Measurements from ENCODE around the gene PCDHB4.
"Not testable (repeated sequence)": the region's sequence is repeated elsewhere in the genome, so short reads cannot be mapped to it uniquely, and the experiment has no call there.

The PCDHB4 gene

GRCh38 chr5:141101059-141101458 is 20.6 kb upstream of the PCDHB4 start:
- Histone ChIP-seq H3K4me2 (ENCODE audit: low read length) (no peak overlapping the region), H3K4me3 (ENCODE audit: low read length) (no peak overlapping the region), H4K20me1 (ENCODE audit: insufficient read depth, low read length) (no peaks in the 10 kb centered on the region), H3K9me3 (ENCODE audit: insufficient read depth, low read length) (no peaks in the 10 kb centered on the region), H3K79me2 (ENCODE audit: low read length) (no peaks in the 10 kb centered on the region), H2AFZ (ENCODE audit: low read depth, low read length) (no peak overlapping the region), H3K27me3 (ENCODE audit: low read depth, low read length) (no peaks in the 10 kb centered on the region), H3K9ac (ENCODE audit: low read length) (no peak overlapping the region), H3K4me1 (ENCODE audit: low read length) (no peaks in the 10 kb centered on the region), H3K27ac (ENCODE audit: low read length) (no peak overlapping the region), H3K36me3 (replicated peaks; ENCODE audit: low read depth, low read length) (no peaks in the 10 kb centered on the region)
- TF ChIP-seq EZH2phosphoT487 (IDR thresholded peaks at IDR 0.05; ENCODE audit: low read depth) (no peak), CTCF (IDR thresholded peaks at IDR 0.05; ENCODE audit: low read depth, low read length) (no peak)

GRCh38 chr5:141102070-141102469 is 19.5 kb upstream of the PCDHB4 start:
- not testable (repeated sequence) for H3K9me3 ChIP-seq (ENCODE audit: insufficient read depth, low read length); H2AFZ ChIP-seq (ENCODE audit: low read depth, low read length); H3K27me3 ChIP-seq (ENCODE audit: low read depth, low read length); H3K4me2 ChIP-seq (ENCODE audit: low read length); H3K9ac ChIP-seq (ENCODE audit: low read length); H3K79me2 ChIP-seq (ENCODE audit: low read length); H3K4me1 ChIP-seq (ENCODE audit: low read length); H4K20me1 ChIP-seq (ENCODE audit: insufficient read depth, low read length); H3K36me3 ChIP-seq (replicated peaks; ENCODE audit: low read depth, low read length); H3K27ac ChIP-seq (ENCODE audit: low read length); H3K4me3 ChIP-seq (ENCODE audit: low read length)

GRCh38 chr5:141102471-141102870 is 19.1 kb upstream of the PCDHB4 start:
- not testable (repeated sequence) for H3K36me3 ChIP-seq (replicated peaks; ENCODE audit: low read depth, low read length); H3K4me1 ChIP-seq (ENCODE audit: low read length); H3K27ac ChIP-seq (ENCODE audit: low read length); H3K9me3 ChIP-seq (ENCODE audit: insufficient read depth, low read length); H3K79me2 ChIP-seq (ENCODE audit: low read length); H3K27me3 ChIP-seq (ENCODE audit: low read depth, low read length); H4K20me1 ChIP-seq (ENCODE audit: insufficient read depth, low read length); H3K4me3 ChIP-seq (ENCODE audit: low read length); H2AFZ ChIP-seq (ENCODE audit: low read depth, low read length); H3K4me2 ChIP-seq (ENCODE audit: low read length); H3K9ac ChIP-seq (ENCODE audit: low read length)

- no peak for TF ChIP-seq EZH2phosphoT487 (IDR thresholded peaks at IDR 0.05; ENCODE audit: low read depth)
- TF ChIP-seq CTCF (IDR thresholded peaks at IDR 0.05; ENCODE audit: low read depth, low read length), result no peak
- Histone ChIP-seq H3K27ac (ENCODE audit: low read length) (no peak overlapping the region), H3K4me3 (ENCODE audit: low read length) (no peak overlapping the region), H3K4me2 (ENCODE audit: low read length) (no peak overlapping the region), H4K20me1 (ENCODE audit: insufficient read depth, low read length) (no peaks in the 10 kb centered on the region), H3K9me3 (ENCODE audit: insufficient read depth, low read length) (no peaks in the 10 kb centered on the region), H3K79me2 (ENCODE audit: low read length) (no peaks in the 10 kb centered on the region), H3K36me3 (replicated peaks; ENCODE audit: low read depth, low read length) (no peaks in the 10 kb centered on the region), H3K4me1 (ENCODE audit: low read length) (no peaks in the 10 kb centered on the region), H3K9ac (ENCODE audit: low read length) (no peak overlapping the region), H2AFZ (ENCODE audit: low read depth, low read length) (no peak overlapping the region), H3K27me3 (ENCODE audit: low read depth, low read length) (no peaks in the 10 kb centered on the region)
Observed at GRCh38 chr5:141105350-141105749, 16.3 kb upstream of the PCDHB4 start.

GRCh38 chr5:141119250-141119649 is 2.4 kb upstream of the PCDHB4 start:
- H3K4me2 ChIP-seq (ENCODE audit: low read length), result no peak overlapping the region
- H4K20me1 ChIP-seq (ENCODE audit: insufficient read depth, low read length), result no peaks in the 10 kb centered on the region
- H3K36me3 ChIP-seq (replicated peaks; ENCODE audit: low read depth, low read length), result no peaks in the 10 kb centered on the region
- no peaks in the 10 kb centered on the region for H3K9me3 ChIP-seq (ENCODE audit: insufficient read depth, low read length)
- H3K27ac ChIP-seq (ENCODE audit: low read length), result no peak overlapping the region
- TF ChIP-seq CTCF (IDR thresholded peaks at IDR 0.05; ENCODE audit: low read depth, low read length), result no peak
- TF ChIP-seq EZH2phosphoT487 (IDR thresholded peaks at IDR 0.05; ENCODE audit: low read depth), result no peak
- no peak overlapping the region for H2AFZ ChIP-seq (ENCODE audit: low read depth, low read length)
- H3K4me3 ChIP-seq (ENCODE audit: low read length), result no peak overlapping the region
- H3K4me1 ChIP-seq (ENCODE audit: low read length), result no peaks in the 10 kb centered on the region
- no peak overlapping the region for H3K9ac ChIP-seq (ENCODE audit: low read length)
- H3K27me3 ChIP-seq (ENCODE audit: low read depth, low read length), result no peaks in the 10 kb centered on the region
- H3K79me2 ChIP-seq (ENCODE audit: low read length), result no peaks in the 10 kb centered on the region
